GM10248 (cell line): Measurements from ENCODE around the gene C11orf21.

Experiments used
- CTCF ChIA-PET: fragments of 300-600 bp; sonication (Branson Sonifier 250); formaldehyde crosslinking; extraction: SDS; loops from one replicate; lab custom pipeline; 2021; ENCODE audit warnings: antibody characterized with exemption; lab: Yijun Ruan, JAX
- POLR2A ChIA-PET: fragments of 350-650 bp; sonication (Branson Sonifier 250); formaldehyde crosslinking; extraction: SDS; loops from one replicate; lab custom pipeline; 2020; ENCODE audit warnings: antibody characterized with exemption; lab: Yijun Ruan, JAX
- DNase-seq: peaks from one replicate; pipeline ENCODE4 v3.0.0; 2012; ENCODE audit errors: extremely low spot score
- CTCF ChIP-seq: IDR thresholded peaks from 2 replicates; pipeline ENCODE4 v1.5.1; 2012; ENCODE audit warnings: mild to moderate bottlenecking, low read depth; ENCODE audit errors: extremely low read depth, missing control alignments, control extremely low read depth

The C11orf21 gene

DNA sequence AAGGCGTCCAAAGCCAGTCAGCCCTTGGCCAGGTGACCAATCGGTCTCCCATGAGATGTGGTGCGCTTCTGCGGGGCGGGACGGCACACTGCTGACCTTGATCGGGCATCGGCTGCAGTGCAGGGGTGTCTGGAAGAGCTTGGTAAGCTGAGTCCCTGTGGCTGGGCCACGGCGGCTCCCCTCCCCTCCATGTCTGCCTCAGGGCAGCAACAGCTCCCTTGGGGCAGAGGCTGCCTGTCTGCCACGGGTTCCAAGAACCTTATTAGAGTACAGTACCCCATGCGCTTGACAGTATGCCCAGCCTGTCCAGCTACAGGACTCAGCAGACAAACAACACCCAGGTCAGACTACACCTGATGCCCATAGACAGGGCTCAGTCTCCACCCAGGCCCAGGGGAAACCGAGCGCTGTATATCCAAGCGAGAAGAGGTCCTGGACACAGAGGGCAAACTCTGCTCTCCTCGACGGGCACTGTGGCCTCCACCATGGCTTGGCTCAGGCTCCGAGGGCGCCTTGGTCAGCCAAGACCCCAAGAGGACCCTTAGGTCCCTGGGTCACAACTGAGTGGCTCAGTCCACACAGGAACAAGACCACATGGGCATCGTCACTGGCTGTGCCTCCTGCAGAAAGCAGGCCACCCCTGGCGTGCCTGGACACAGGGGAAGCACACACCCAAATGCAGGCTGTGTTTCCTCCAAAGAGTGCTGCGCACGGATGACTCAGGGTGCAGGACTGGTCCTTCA lies 19.0 kb upstream of the C11orf21 start:
- ChIA-PET CTCF (interaction anchor here (3.6 kb wide), 1 partner anchor 15 kb away, joined by 20 read pairs; no protein-coding TSS in a partner anchor), POLR2A (no interaction called here)
- no peak for DNase-seq
- TF ChIP-seq CTCF, result no peak

GRCh38 chr11:2319791-2320472 lies 18.2 kb upstream of the C11orf21 start:
- no peak for DNase-seq
- TF ChIP-seq CTCF, result no peak
- POLR2A ChIA-PET, result no interaction called here
- CTCF ChIA-PET, result interaction anchor here (3.6 kb wide), 1 partner anchor 14 kb away, joined by 20 read pairs; no protein-coding TSS in a partner anchor

DNA sequence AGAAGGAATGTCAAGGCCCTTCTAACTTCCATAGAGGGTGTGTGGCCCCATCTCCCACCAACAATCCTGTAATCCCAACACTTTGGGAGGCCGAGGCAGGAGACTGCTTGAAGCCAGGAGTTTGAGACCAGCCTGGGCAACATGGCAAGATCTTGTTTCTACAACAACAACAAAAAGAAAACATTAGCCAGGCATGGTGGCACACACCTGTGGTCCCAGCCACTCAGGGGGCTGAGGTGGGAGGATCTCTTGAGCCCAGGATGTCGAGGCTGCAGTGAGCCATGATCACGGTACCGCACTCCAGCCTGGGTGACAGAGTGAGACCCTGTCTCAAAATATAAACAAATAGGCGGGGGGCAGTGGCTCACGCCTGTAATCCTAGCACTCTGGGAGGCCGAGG lies 17.0 kb upstream of the C11orf21 start:
- POLR2A ChIA-PET, result no interaction called here
- CTCF ChIA-PET, result interaction anchor here (0.8 to 3.6 kb wide), 2 partner anchors 9 to 14 kb away, joined by 3 to 15 read pairs; no protein-coding TSS in a partner anchor
- no peak for DNase-seq
- TF ChIP-seq CTCF, result no peak

DNA sequence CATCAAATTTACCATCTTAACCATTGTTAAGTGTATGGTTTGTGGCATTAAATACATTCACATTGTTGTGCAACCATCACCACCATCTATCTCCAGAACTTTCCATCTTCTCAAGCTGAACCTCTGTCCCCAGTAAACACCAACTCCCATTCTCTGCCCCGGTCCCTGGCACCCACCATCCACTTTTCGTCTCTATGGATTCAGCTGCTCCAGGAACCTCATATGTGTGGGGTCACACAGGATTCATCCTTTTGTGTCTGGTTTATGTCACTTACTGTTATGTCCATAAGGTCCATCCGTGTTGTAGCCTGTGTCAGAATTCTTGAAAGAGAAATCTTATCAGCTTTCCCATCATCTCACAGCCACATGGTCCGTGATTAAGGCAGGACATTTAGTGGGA lies 16.4 kb upstream of the C11orf21 start:
- CTCF ChIA-PET, result interaction anchor here (0.8 to 3.6 kb wide), 2 partner anchors 8 to 13 kb away, joined by 3 to 15 read pairs; no protein-coding TSS in a partner anchor
- TF ChIP-seq CTCF, result no peak
- DNase-seq, result no peak
- POLR2A ChIA-PET, result no interaction called here

DNA sequence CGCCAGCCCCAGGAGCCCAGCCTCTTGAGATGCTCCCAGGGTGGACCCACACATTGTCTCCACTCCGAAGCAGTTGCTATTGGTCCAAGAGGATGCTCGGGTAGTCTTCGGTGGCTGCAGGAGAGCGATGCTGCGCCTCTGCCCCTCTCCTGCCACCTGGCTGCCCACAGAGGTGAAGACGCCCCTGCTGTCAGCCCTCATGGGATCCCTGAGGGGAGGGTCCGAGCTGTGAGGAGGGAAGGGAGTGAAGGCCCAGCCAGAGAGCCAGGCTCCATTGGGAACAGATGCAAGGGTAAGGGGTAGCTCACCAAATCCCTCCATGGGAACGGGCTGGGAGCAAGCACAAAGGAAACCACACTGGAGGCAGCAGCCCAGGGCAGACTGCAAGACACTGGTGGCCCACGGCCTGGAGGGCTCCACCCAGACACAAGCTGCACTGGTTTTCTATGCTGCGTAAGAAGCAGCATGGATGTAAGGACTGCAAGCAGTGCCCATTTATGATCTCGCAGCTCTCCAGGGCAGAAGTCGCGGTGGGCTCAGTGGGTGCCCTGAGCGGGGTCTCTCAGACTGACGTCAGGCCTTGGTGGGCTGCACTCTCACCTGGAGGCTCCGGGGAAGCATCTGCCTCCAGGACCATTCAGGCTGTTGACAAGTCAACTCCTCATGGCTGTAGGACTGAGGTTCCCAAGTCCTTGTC lies 15.8 kb upstream of the C11orf21 start:
- no peak for TF ChIP-seq CTCF
- DNase-seq, result no peak
- ChIA-PET POLR2A (no interaction called here), CTCF (interaction anchor here (1.2 to 3.6 kb wide), 2 partner anchors 12 to 214 kb away, joined by 3 to 15 read pairs; no protein-coding TSS in a partner anchor)

- TF ChIP-seq CTCF, result no peak
- ChIA-PET POLR2A (no interaction called here), CTCF (interaction anchor here (0.7 to 3.6 kb wide), 6 partner anchors 12 to 572 kb away, joined by 3 to 15 read pairs (median 3); no protein-coding TSS in a partner anchor)
- DNase-seq, result no peak
Observed at GRCh38 chr11:2316963-2317244, 15.2 kb upstream of the C11orf21 start.
